ENCODE data around the gene PSME2.

PSME2 gene

DNA sequence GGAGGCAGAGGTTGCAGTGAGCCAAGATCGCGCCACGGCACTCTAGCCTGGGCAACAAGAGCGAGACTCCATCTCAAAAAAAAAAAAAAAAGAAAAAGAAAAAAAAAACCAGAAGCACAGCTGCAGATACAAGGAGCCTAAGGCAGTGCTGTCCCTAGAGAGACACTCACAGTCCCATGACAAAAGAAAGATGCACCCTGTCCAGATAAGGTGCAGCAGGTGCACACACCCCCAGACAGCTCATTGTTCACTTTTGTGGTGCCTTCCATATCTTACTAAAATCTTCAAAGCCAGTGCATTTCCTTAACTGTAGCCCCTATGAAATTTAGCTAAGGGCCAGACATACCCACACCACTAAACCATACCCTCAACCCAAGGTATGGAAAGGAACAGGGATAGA lies 24.0 kb downstream of the PSME2 start:
- no peak overlapping the region for H3K27ac ChIP-seq
- TF ChIP-seq, protein P1, sequence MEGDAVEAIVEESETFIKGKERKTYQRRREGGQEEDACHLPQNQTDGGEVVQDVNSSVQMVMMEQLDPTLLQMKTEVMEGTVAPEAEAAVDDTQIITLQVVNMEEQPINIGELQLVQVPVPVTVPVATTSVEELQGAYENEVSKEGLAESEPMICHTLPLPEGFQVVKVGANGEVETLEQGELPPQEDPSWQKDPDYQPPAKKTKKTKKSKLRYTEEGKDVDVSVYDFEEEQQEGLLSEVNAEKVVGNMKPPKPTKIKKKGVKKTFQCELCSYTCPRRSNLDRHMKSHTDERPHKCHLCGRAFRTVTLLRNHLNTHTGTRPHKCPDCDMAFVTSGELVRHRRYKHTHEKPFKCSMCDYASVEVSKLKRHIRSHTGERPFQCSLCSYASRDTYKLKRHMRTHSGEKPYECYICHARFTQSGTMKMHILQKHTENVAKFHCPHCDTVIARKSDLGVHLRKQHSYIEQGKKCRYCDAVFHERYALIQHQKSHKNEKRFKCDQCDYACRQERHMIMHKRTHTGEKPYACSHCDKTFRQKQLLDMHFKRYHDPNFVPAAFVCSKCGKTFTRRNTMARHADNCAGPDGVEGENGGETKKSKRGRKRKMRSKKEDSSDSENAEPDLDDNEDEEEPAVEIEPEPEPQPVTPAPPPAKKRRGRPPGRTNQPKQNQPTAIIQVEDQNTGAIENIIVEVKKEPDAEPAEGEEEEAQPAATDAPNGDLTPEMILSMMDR (conservative IDR thresholded peaks at IDR 0.05), result no peak

DNA sequence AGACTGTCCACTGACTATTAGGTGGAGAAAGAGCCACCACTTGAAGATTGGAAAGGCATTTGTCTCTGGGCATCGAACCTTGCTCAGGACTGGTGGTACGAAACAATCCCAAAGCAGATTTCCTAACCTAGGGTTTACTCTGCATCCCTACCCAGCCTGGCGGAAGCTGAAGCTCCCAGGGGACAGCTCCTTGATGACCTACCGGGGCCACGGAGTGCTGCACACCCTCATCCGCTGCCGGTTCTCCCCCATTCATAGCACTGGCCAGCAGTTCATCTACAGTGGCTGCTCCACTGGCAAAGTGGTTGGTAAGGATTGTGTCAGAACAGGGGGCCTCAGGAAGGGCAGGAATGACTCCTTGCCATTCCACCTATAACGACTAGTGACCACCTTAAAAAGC lies 25.2 kb downstream of the PSME2 start:
- no peak overlapping the region for H3K27ac ChIP-seq
- TF ChIP-seq, protein P1 (conservative IDR thresholded peaks at IDR 0.05), result no peak

DNA sequence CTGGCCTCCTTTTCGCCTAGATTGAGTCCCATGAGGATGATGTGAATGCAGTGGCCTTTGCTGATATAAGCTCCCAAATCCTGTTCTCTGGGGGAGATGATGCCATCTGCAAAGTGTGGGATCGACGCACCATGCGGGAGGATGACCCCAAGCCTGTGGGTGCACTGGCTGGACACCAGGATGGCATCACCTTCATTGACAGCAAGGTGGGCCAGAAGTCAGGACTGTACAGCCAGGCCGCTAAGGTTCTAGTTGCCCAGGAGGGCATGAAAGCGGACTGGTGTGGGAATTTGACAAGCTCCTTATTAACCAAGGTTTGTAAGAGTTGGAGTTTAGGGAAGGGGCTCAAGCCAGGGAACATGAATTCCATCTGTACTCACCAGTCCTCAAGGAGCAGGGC lies 26.7 kb downstream of the PSME2 start:
- no peak overlapping the region for H3K27ac ChIP-seq
- TF ChIP-seq, protein P1 (conservative IDR thresholded peaks at IDR 0.05), result no peak

DNA sequence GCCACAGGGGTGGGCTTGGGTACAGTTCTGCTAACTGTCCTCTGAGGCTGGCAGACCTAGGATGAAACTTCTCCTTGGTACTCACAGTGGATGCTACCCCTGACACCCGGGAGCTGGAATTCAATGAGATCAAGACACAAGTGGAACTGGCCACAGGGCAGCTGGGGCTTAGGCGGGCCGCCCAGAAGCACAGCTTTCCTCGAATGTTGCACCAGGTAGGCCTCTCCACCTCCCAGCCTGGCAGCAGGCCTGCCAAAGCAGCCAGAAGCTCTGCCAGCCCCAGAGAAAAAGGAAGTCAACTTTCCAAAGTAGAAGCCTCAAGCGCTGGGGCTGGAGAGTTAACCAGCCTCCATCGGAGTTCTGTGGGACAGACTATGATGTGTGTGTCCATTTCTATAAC lies 29.2 kb downstream of the PSME2 start:
- TF ChIP-seq, protein P1 (conservative IDR thresholded peaks at IDR 0.05), result no peak

DNA sequence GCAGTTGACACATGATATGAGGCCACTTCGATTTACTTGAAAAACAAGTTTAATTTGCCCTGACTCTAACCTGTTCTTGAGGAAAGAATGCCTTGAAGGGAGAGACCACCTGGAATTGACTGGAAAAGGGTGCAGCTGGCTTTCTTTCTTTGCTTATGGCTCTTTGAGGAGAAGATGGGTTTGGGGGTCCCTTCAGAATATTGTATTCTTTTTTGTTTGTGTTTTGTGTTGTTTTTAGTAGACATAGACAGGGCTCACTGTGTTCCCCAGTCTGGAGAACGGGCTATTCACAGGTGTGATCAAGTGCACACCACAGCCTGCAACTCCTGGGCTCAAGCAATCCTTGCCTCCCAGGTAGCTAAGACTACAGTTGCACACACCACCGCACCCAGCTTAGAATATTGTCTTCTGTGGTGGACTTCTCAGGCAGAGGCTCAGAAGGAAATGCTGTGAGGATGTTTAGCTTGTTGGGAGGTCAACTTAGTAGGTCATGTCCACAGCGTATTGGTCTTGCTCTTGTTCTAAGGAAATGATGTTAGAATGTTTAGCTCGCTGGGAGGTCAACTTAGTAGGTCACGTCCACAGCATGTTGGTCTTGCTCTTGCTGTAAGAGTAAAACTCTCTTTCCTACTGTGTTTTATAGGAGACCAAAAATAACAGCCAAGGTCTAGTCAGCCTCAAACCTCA lies 30.1 kb downstream of the PSME2 start:
- TF ChIP-seq, protein P1 (conservative IDR thresholded peaks at IDR 0.05), result no peak
- peak overlapping the region; percentile 95; the same call in 1 of the 2 replicates for H3K27ac ChIP-seq

More for the DNA sequence above, 29.2 kb downstream of the PSME2 start:
- H3K27ac ChIP-seq, result no peak overlapping the region

DNA sequence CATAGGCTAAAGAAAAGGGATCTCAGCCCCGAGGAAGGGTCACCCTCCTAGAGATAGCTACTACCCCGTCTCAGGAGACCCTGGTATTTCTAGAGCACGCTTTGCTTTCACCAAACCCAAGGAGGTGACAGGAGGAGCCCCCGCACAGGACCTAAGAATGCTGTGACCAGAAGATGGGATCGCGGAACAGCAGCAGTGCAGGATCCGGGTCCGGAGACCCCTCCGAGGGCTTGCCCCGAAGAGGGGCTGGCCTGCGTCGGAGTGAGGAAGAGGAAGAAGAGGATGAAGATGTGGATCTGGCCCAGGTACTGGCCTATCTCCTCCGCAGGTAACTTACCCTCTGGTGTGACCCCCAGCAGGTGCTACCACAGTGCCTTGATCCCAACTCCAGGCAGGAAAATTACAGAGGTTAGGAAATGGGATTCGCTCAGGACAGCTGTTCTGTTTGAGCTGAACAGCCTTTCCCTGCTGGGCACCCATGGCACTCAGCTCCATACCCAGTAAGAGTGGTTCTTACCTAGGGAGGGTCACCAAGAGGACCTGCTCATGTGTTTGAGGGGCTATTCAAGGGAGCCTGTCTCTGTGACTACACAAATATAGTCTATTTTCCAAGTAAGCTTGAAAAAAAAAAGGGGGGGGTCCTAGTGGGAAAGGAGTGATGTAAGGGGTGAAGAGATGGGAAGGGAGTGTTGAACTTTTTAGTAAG lies 30.8 kb downstream of the PSME2 start:
- H3K27ac ChIP-seq, result peak overlapping the region; percentile 95

More for the DNA sequence above, 30.8 kb downstream of the PSME2 start:
- TF ChIP-seq, protein P1 (conservative IDR thresholded peaks at IDR 0.05), result no peak
